ENCODE measurements around the gene ARHGAP40.
A peak's percentile ranks its signal among the peaks of the same experiment; 100 is the strongest.

The ARHGAP40 gene

DNA sequence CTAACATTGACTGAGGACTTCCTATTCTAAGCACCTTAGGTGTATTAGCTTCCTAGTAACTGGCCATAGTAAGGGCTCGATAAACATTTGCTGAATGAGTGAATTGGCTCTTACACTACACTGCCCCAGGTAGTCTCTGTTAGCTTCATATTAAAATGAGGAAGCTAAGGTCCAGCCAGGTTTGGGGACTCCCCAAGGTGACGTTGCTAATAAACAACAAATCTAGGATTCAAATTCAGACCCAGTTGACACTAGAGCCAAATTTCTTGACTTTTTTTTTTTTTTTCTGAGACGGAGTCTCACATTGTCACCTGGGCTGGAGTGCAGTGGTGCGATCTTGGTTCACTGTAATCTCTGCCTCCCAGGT, 16.2 kb downstream of the ARHGAP40 start:
- no peak for DNase-seq

- peak in 1 of 14 donors; percentile 58 for DNase-seq
These were observed 18.8 kb downstream of the ARHGAP40 start for GRCh38 chr20:38620441-38620840.

GRCh38 chr20:38623061-38623460, 21.5 kb downstream of the ARHGAP40 start:
- no peak for DNase-seq

- DNase-seq = no peak
These were observed 22.5 kb downstream of the ARHGAP40 start for GRCh38 chr20:38624084-38624483.

- no peak for DNase-seq
These were observed 24.3 kb downstream of the ARHGAP40 start for GRCh38 chr20:38625896-38626295.

DNA sequence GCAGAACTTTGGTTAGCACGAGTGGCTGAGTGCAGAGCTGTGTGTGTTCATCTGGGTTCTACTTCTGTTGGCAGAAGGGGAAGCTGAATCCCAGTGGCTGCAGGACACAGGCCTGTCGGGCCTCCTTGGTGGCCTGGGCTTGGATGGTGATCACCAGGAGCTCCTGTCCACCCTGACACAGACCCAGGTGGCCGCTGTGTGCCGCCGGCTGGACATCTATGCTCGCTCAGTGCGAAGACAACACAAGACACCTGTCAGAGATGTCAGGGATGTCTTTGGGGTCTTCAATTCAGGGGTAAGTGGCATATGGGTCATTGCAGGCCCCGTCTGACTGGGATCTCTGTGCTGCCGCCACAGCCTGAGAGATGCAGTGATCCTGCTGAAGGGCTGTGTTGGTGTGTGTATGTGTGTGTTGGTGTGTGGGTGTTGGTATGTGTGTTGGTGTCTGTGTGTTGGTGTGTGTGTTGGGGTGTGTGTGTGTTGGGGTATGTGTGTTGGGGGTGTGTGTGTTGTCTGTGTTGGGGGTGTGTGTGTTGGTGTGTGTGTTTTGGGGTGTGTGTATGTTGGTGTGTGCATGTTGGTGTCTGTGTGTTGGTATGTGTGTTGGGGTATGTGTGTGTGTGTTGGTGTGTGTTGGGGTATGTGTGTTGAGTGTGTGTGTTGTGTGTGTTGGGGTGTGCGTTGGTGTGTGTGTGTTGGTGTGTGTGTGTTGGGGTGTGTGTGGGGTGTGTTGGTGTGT, 25.5 kb downstream of the ARHGAP40 start:
- DNase-seq = no peak

GRCh38 chr20:38628580-38629470, 27.2 kb downstream of the ARHGAP40 start:
- DNase-seq = no peak

DNA sequence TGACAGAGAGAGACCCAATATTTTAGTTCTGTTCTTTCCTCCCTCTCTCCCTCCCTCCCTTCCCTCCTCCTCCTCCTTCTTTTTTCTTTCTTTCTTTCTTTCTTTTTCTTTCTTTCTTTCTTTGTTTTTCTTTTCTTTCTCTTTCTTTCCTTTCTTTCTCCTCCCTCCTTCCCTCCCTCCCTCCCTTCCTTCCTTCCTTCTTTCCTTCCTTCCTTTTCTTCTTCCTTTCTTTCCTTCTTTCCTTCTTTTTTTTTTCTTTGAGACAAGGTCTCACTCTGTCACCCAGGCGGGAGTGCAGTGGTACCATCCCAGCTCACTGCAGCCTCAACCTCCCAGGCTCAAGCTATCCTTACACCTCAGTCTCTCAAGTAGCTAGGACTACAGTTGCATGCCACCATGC, 28.4 kb downstream of the ARHGAP40 start:
- no peak for DNase-seq

GRCh38 chr20:38630727-38631126, 29.1 kb downstream of the ARHGAP40 start:
- no peak for DNase-seq

- no peak for DNase-seq
These were observed 29.8 kb downstream of the ARHGAP40 start for GRCh38 chr20:38631155-38632022.

DNA sequence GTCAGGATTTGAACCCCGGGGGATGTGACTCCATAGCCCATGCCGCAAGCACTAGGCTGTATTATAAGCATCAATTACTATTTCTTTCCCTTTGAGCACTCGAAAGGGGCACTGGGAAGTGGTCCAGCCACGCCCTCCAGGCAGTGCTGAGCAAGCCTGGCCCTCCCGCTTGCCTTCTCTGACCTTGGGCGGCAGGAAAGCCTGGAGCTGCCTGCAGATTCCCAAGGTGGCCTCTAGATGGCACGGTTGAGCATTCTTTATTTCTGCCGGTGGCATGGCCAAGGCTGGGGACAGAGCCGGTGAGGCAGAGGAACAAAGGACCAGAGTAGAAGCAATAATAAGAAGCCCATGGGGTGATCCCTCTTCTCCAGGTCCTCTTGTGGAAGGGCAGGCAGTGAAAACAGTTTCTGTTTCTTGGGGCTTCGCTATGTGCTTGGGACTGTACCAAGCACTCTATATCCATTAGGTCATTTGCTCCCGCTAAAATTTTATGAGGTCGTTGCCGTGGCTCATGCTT, 32.0 kb downstream of the ARHGAP40 start:
- DNase-seq = peak in 6 of 14 donors; percentile 1 to 27 (median 4)

GRCh38 chr20:38635721-38636288, 34.2 kb downstream of the ARHGAP40 start:
- DNase-seq = no peak

GRCh38 chr20:38640521-38640920, 38.9 kb downstream of the ARHGAP40 start:
- no peak for DNase-seq

GRCh38 chr20:38642498-38642897, 40.9 kb downstream of the ARHGAP40 start:
- DNase-seq = no peak

GRCh38 chr20:38644588-38645260, 43.1 kb downstream of the ARHGAP40 start:
- DNase-seq = no peak

GRCh38 chr20:38645351-38645750, 43.7 kb downstream of the ARHGAP40 start:
- DNase-seq = no peak

- DNase-seq = peak in 13 of 14 donors; percentile 21 to 77 (median 40)
These were observed 44.6 kb downstream of the ARHGAP40 start for GRCh38 chr20:38645980-38646858.

DNA sequence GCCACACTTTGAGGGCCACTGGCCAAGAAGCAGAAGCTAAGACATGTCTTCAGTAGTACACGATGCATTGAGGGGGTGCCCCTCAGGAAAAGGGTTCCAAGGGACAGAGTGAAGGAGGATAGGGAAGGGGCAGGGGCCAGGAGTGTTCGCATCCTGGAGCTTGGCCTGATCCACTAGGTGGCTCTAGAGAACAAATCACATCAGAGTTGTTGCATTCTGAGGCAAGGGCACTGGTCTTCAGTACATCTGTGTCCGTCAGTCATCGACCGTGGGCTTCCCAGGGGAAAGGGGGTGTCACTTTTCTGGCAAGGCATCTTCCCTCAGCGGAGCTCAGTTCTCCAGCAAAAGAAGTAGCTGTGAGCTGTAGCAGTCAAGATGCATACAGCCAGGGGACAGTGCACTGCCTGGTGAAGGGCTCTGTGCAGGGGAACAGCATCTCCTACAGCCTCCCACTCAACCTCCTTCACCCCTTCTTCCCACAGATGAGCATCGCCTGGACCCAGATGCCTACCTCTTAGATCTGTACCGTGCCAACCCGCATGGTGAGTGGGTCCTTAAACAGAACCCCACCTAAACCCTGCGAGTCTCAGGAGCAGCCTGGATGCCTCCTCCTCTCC, 47.8 kb downstream of the ARHGAP40 start:
- peak in 6 of 14 donors; percentile 2 to 21 (median 17) for DNase-seq

DNA sequence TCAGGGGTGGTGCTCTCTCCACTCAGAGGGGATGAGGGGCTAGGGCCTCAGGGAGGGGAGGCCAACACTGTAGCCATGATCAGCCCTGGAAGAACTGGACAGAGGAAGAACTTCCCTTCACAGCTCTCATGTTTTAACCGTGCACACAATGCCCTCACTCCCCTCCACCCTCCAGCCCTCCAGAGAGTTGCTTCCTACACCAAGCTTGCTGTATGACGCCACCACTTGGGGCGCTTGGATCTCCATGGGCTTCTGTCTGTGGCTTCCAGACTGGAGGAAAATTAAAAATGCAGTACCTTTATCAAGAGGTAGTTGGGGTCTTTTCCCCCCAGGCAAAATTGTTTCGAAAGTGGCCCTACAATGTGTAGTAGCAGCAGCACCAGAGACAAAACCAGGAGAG, 48.4 kb downstream of the ARHGAP40 start:
- no peak for DNase-seq

DNA sequence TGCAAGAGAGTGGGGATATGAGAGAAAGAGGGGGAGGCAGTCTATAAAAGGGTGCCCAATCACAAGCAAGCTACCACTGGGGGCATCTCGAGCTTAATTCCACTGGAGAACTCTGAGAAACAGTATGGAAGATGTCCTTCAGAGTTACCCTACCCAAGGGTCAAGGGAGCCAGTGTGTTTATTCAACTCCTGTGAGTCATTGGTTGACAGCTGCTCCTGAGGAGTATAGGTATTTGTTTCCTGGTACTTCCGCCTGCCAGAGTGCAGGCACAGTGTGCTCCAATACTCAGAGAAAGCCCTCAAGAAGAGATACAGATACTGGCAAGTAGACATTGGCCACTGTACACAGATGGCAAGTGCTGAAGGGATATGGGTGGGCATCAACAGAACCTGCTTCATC, 49.5 kb downstream of the ARHGAP40 start:
- no peak for DNase-seq

All from C1 segment of cervical spinal cord (tissue), 14 donors.